SK-N-SH treated with all-trans-retinoic acid at 6 μM for 48 hours (cell line): Measurements from ENCODE around the gene ANLN.

Source experiments
- BACH2 ChIP-seq: fragments of 250-450 bp; sonication (Bioruptor Pico); IDR thresholded peaks from 2 replicates; pipeline ENCODE4 v1.9.0; 2021; ENCODE audit warnings: mild to moderate bottlenecking, borderline replicate concordance
- GLIS3 ChIP-seq: fragments of 250-450 bp; sonication (Bioruptor Pico); IDR thresholded peaks from 2 replicates; pipeline ENCODE4 v1.5.0; 2020; ENCODE audit warnings: mild to moderate bottlenecking, moderate library complexity
- ISL1 ChIP-seq: fragments of 250-450 bp; sonication (Bioruptor Pico); IDR thresholded peaks from 2 replicates; pipeline ENCODE4 v2.1.2; 2022; ENCODE audit warnings: mild to moderate bottlenecking, moderate library complexity
- TCF4 ChIP-seq: fragments of 250-450 bp; sonication (Bioruptor Pico); IDR thresholded peaks from 2 replicates; pipeline ENCODE4 v1.8.0; 2021; ENCODE audit warnings: mild to moderate bottlenecking, moderate library complexity, borderline replicate concordance
- ZC3H10 ChIP-seq: fragments of 250-450 bp; sonication (Bioruptor Pico); IDR thresholded peaks from 2 replicates; pipeline ENCODE4 v1.5.1; 2021; ENCODE audit warnings: mild to moderate bottlenecking, moderate library complexity
- ZFP3 ChIP-seq: fragments of 250-450 bp; sonication (Bioruptor Pico); IDR thresholded peaks from 2 replicates; pipeline ENCODE4 v1.5.0; 2020; ENCODE audit warnings: mild to moderate bottlenecking, moderate library complexity
- ZNF8 ChIP-seq: fragments of 450-650 bp; formaldehyde crosslinking; IDR thresholded peaks from 2 replicates; pipeline ENCODE4 v1.5.0; 2020; ENCODE audit warnings: mild to moderate bottlenecking, moderate library complexity
- TF ChIP-seq, protein P1 (sequence below): fragments of 250-450 bp; sonication (Bioruptor Pico); IDR thresholded peaks from 2 replicates; pipeline ENCODE4 v1.8.0; 2021; ENCODE audit warnings: low read depth, mild to moderate bottlenecking, moderate library complexity, borderline replicate concordance
- TF ChIP-seq, protein P2 (sequence below): fragments of 250-450 bp; sonication (Bioruptor Pico); IDR thresholded peaks from 2 replicates; pipeline ENCODE4 v1.8.0; 2020; ENCODE audit warnings: mild to moderate bottlenecking, moderate library complexity, borderline replicate concordance
- TF ChIP-seq, protein P3 (sequence below): fragments of 250-450 bp; sonication (Bioruptor Pico); IDR thresholded peaks from 2 replicates; pipeline ENCODE4 v1.5.1; 2020; ENCODE audit warnings: low read depth, mild to moderate bottlenecking, moderate library complexity
- TF ChIP-seq, protein P4 (sequence below): fragments of 250-450 bp; sonication (Bioruptor Pico); IDR thresholded peaks from 2 replicates; pipeline ENCODE4 v1.5.1; 2021; ENCODE audit warnings: mild to moderate bottlenecking, moderate library complexity

DNA sequence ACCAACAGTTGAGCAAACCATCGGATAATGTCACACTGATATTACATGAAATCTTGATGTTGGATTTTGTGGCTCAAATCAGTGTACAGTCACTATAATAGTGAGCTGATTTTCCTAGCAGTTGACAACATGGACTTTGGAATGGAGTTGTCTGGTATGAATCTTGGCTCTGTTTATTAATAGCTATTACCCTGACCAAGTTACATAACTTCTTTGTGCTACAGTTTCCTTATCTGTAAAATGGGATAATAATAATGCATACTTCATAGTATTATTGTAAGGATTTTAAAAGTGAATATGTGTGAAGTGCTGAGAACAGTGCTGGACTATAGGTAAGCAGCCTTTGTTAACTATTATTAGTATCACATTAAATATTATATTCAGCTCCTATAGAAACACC is 26.1 kb upstream of the ANLN start:
- TF ChIP-seq, protein P1, sequence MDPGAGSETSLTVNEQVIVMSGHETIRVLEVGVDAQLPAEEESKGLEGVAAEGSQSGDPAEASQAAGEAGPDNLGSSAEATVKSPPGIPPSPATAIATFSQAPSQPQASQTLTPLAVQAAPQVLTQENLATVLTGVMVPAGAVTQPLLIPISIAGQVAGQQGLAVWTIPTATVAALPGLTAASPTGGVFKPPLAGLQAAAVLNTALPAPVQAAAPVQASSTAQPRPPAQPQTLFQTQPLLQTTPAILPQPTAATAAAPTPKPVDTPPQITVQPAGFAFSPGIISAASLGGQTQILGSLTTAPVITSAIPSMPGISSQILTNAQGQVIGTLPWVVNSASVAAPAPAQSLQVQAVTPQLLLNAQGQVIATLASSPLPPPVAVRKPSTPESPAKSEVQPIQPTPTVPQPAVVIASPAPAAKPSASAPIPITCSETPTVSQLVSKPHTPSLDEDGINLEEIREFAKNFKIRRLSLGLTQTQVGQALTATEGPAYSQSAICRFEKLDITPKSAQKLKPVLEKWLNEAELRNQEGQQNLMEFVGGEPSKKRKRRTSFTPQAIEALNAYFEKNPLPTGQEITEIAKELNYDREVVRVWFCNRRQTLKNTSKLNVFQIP (CRISPR knock-in tag) = no peak
- TF ChIP-seq, protein P2, sequence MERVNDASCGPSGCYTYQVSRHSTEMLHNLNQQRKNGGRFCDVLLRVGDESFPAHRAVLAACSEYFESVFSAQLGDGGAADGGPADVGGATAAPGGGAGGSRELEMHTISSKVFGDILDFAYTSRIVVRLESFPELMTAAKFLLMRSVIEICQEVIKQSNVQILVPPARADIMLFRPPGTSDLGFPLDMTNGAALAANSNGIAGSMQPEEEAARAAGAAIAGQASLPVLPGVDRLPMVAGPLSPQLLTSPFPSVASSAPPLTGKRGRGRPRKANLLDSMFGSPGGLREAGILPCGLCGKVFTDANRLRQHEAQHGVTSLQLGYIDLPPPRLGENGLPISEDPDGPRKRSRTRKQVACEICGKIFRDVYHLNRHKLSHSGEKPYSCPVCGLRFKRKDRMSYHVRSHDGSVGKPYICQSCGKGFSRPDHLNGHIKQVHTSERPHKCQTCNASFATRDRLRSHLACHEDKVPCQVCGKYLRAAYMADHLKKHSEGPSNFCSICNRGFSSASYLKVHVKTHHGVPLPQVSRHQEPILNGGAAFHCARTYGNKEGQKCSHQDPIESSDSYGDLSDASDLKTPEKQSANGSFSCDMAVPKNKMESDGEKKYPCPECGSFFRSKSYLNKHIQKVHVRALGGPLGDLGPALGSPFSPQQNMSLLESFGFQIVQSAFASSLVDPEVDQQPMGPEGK = no peak
- TF ChIP-seq ZNF8 = no peak
- TF ChIP-seq ZFP3 (CRISPR knock-in tag) = no peak
- TF ChIP-seq, protein P3, sequence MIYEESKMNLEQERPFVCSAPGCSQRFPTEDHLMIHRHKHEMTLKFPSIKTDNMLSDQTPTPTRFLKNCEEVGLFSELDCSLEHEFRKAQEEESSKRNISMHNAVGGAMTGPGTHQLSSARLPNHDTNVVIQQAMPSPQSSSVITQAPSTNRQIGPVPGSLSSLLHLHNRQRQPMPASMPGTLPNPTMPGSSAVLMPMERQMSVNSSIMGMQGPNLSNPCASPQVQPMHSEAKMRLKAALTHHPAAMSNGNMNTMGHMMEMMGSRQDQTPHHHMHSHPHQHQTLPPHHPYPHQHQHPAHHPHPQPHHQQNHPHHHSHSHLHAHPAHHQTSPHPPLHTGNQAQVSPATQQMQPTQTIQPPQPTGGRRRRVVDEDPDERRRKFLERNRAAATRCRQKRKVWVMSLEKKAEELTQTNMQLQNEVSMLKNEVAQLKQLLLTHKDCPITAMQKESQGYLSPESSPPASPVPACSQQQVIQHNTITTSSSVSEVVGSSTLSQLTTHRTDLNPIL = no peak
- TF ChIP-seq GLIS3 (CRISPR knock-in tag) = no peak
- TF ChIP-seq ZC3H10 (CRISPR knock-in tag) = no peak
- TF ChIP-seq, protein P4, sequence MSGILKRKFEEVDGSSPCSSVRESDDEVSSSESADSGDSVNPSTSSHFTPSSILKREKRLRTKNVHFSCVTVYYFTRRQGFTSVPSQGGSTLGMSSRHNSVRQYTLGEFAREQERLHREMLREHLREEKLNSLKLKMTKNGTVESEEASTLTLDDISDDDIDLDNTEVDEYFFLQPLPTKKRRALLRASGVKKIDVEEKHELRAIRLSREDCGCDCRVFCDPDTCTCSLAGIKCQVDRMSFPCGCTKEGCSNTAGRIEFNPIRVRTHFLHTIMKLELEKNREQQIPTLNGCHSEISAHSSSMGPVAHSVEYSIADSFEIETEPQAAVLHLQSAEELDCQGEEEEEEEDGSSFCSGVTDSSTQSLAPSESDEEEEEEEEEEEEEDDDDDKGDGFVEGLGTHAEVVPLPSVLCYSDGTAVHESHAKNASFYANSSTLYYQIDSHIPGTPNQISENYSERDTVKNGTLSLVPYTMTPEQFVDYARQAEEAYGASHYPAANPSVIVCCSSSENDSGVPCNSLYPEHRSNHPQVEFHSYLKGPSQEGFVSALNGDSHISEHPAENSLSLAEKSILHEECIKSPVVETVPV (CRISPR knock-in tag) = no peak
- TF ChIP-seq TCF4 (CRISPR knock-in tag) = no peak
- TF ChIP-seq BACH2 (CRISPR knock-in tag) = no peak
- no peak for TF ChIP-seq ISL1 (CRISPR knock-in tag)
